HCT116 (cell line): Measurements from ENCODE around the gene GRK1. TPM values are rescaled to one million over a fixed set of nuclear protein-coding genes. Genes with fewer than 3 reads are reported as not detected.

Experiments
- ATAC-seq: fragments of 200-7000 bp; cut with Tn5 transposase; 2 replicates; pipeline ENCODE4 v1.9.1; 2020; ENCODE audit warnings: mild to moderate bottlenecking, moderate library complexity
- BruUV-seq: library from RNA; stranded (reverse); fragments of 400-500 nt; replicated peaks from 2 replicates; lab custom pipeline; 2021; lab: Mats Ljungman, UMichigan
- CTCF ChIA-PET: fragments of 300-600 bp; sonication (Branson Sonifier 250); formaldehyde crosslinking; loops from one replicate; lab custom pipeline; 2021; ENCODE audit warnings: antibody characterized with exemption; lab: Charles Lee
- POLR2A ChIA-PET: fragments of 300-600, 350-600 bp; sonication (Branson Sonifier 250); formaldehyde crosslinking; loops from one replicate; lab custom pipeline; 2021; ENCODE audit warnings: antibody characterized with exemption; lab: Charles Lee
- RAD21 ChIA-PET, 2 experiments: fragments of 300-600 bp; sonication (Branson Sonifier 250); formaldehyde crosslinking; loops; one replicate each; lab custom pipeline; 2023; ENCODE audit warnings: low total read pairs in 2 of 2; ENCODE audit not compliant: uncharacterized antibody in 2 of 2, unreplicated experiment in 2 of 2, low non-redundant PET in 1 of 2; lab: Charles Lee
- DNase-seq: peaks from one replicate; pipeline ENCODE4 v3.0.0-alpha.2; 2010; ENCODE audit warnings: low read depth, low spot score
- H2AFZ ChIP-seq: fragments of 200-600 bp; shearing (Covaris generic), sonication (generic); 2 replicates; pipeline ENCODE4 v1.6.1; 2017; ENCODE audit warnings: low read depth, mixed run types, mixed read lengths, antibody characterized with exemption, low read length; ENCODE audit not compliant: poor library complexity, severe bottlenecking
- H3K27ac ChIP-seq: 2 replicates; pipeline ENCODE4 v1.5.1; 2012; ENCODE audit warnings: low read depth, low read length
- H3K27me3 ChIP-seq: fragments of 200-600 bp; sonication (generic); 2 replicates; pipeline ENCODE4 v1.6.1; 2016; ENCODE audit warnings: mixed run types, low read length, mixed read lengths; ENCODE audit not compliant: insufficient read depth
- H3K36me3 ChIP-seq, 2 experiments: fragments of 200-500 bp in 1 of 2; fragments of 200-600 bp in 1 of 2; sonication (Bioruptor generic) in 1 of 2; sonication (generic) in 1 of 2; 2 replicates each; pipeline versions ENCODE4 v1.5.1 to v1.6.1; 2014 to 2016; ENCODE audit warnings: low read length in 2 of 2, inconsistent platforms in 1 of 2, mixed read lengths in 1 of 2, mixed run types in 1 of 2; ENCODE audit not compliant: insufficient read depth in 2 of 2, control insufficient read depth in 1 of 2
- H3K4me1 ChIP-seq, 2 experiments: fragments of 200-600 bp in 1 of 2; sonication (generic) in 1 of 2; 2 replicates each; pipeline versions ENCODE4 v1.5.1 to v1.6.1; 2012 to 2017; ENCODE audit warnings: low read length in 2 of 2, inconsistent platforms in 1 of 2, mild to moderate bottlenecking in 1 of 2, mixed read lengths in 1 of 2, mixed run types in 1 of 2, moderate library complexity in 1 of 2; ENCODE audit not compliant: insufficient read depth in 2 of 2, control insufficient read depth in 1 of 2
- H3K4me2 ChIP-seq: fragments of 200-600 bp; sonication (generic); 2 replicates; pipeline ENCODE4 v1.6.1; 2017; ENCODE audit warnings: mixed run types, low read length, mixed read lengths
- H3K4me3 ChIP-seq, 2 experiments: fragments of 200-600 bp in 1 of 2; sonication (generic) in 1 of 2; replicated peaks in 1 of 2; 2 replicates each; pipeline ENCODE4 v1.5.1; 2011 to 2016; ENCODE audit warnings: low read length in 2 of 2, control low read depth in 1 of 2, low read depth in 1 of 2, mild to moderate bottlenecking in 1 of 2, mixed read lengths in 1 of 2, mixed run types in 1 of 2
- H3K79me2 ChIP-seq: fragments of 200-600 bp; sonication (generic); 2 replicates; pipeline ENCODE4 v1.6.1; 2017; ENCODE audit warnings: mild to moderate bottlenecking, mixed run types, low read length, moderate library complexity, mixed read lengths; ENCODE audit not compliant: insufficient read depth
- H3K9ac ChIP-seq: fragments of 200-600 bp; sonication (generic); 2 replicates; pipeline ENCODE4 v1.6.1; 2016; ENCODE audit warnings: low read length, mixed read lengths
- H3K9me2 ChIP-seq: fragments of 200-600 bp; sonication (generic), shearing (Covaris generic); 2 replicates; pipeline ENCODE4 v1.6.1; 2017; ENCODE audit warnings: mixed run types, mild to moderate bottlenecking, moderate library complexity; ENCODE audit not compliant: insufficient read depth
- H3K9me3 ChIP-seq, 2 experiments: fragments of 200-500 bp in 1 of 2; fragments of 200-600 bp in 1 of 2; sonication (Bioruptor generic) in 1 of 2; sonication (generic) in 1 of 2; 2 replicates each; pipeline ENCODE4 v1.6.1; 2014 to 2017; ENCODE audit warnings: low read length in 2 of 2, mixed read lengths in 2 of 2, inconsistent platforms in 1 of 2, low read depth in 1 of 2, mild to moderate bottlenecking in 1 of 2, mixed run types in 1 of 2, moderate library complexity in 1 of 2; ENCODE audit not compliant: control insufficient read depth in 1 of 2, insufficient read depth in 1 of 2
- H4K20me1 ChIP-seq: fragments of 200-600 bp; sonication (generic), shearing (Covaris generic); 2 replicates; pipeline ENCODE4 v1.6.1; 2017; ENCODE audit warnings: mixed run types, mild to moderate bottlenecking, moderate library complexity; ENCODE audit not compliant: insufficient read depth
- CEBPB ChIP-seq: IDR thresholded peaks from 2 replicates; pipeline ENCODE4 v1.6.1; 2012; ENCODE audit warnings: low read depth
- EZH2 ChIP-seq: fragments of 200-600 bp; sonication (generic); IDR thresholded peaks from 2 replicates; pipeline ENCODE4 v1.6.1; 2017; ENCODE audit warnings: antibody characterized with exemption, mixed run types
- EZH2phosphoT487 ChIP-seq: fragments of 200-600 bp; IDR thresholded peaks from 2 replicates; pipeline ENCODE4 v1.6.1; 2018; ENCODE audit warnings: antibody characterized with exemption, borderline replicate concordance
- JUND ChIP-seq: IDR thresholded peaks from 2 replicates; pipeline ENCODE4 v1.6.1; 2012
- POLR2AphosphoS5 ChIP-seq: IDR thresholded peaks from 2 replicates; pipeline ENCODE4 v1.6.1; 2011; ENCODE audit warnings: mild to moderate bottlenecking, low read depth, low read length, moderate library complexity
- RAD21 ChIP-seq: IDR thresholded peaks from 2 replicates; pipeline ENCODE4 v1.6.1; 2012; ENCODE audit warnings: low read depth, mild to moderate bottlenecking
- SRF ChIP-seq: IDR thresholded peaks from 2 replicates; pipeline ENCODE4 v1.6.1; 2012; ENCODE audit warnings: low read depth
- TCF7L2 ChIP-seq: IDR thresholded peaks from 2 replicates; pipeline ENCODE4 v1.7.0; 2011; ENCODE audit warnings: borderline replicate concordance, inconsistent platforms; ENCODE audit not compliant: insufficient read depth, insufficient read length; ENCODE audit errors: extremely low read depth
- YY1 ChIP-seq: IDR thresholded peaks from 2 replicates; pipeline ENCODE4 v1.6.1; 2011; ENCODE audit warnings: low read length, low read depth, moderate library complexity, mild to moderate bottlenecking; ENCODE audit not compliant: insufficient replicate concordance; ENCODE audit errors: extremely low read depth
- ZFX ChIP-seq: fragments of 450-650 bp; IDR thresholded peaks from 2 replicates; pipeline ENCODE4 v1.6.1; 2017
- ZNF274 ChIP-seq: fragments of 200-500 bp; sonication (Bioruptor generic); IDR thresholded peaks from 2 replicates; pipeline ENCODE4 v1.6.1; 2014; ENCODE audit warnings: mild to moderate bottlenecking, low read depth, low read length, inconsistent platforms
- intact Hi-C: fragments of 100-400 bp; cut with micrococcal nuclease; formaldehyde crosslinking; loops from 2 replicates; pipeline ENCODE4 v1.10.0; 2022
- total RNA-seq: library from RNA; stranded (reverse); gene quantifications from one replicate; pipeline ENCODE4 v1.2.1, GENCODE V29; 2021; ENCODE audit not compliant: unreplicated experiment
- TF ChIP-seq, protein P1 (sequence below), 3 experiments: fragments of 200-600 bp in 1 of 3; sonication (generic) in 1 of 3; IDR thresholded peaks in 2 of 3; conservative IDR thresholded peaks in 1 of 3; 2 replicates each; pipeline ENCODE4 v1.5.1; 2012 to 2017; ENCODE audit warnings: low read depth in 2 of 3, low read length in 2 of 3, antibody characterized with exemption in 1 of 3, borderline replicate concordance in 1 of 3, control low read depth in 1 of 3, mild to moderate bottlenecking in 1 of 3, mixed read lengths in 1 of 3, mixed run types in 1 of 3, moderate library complexity in 1 of 3; ENCODE audit not compliant: insufficient read depth in 1 of 3
- TF ChIP-seq, protein P2 (sequence below): IDR thresholded peaks from 2 replicates; pipeline ENCODE4 v1.6.1; 2012; ENCODE audit warnings: low read depth

Gene GRK1
- total RNA-seq, 1 experiment from 2014 or later: not detected

GRCh38 chr13:113762538-113762937, 95.5 kb downstream of the GRK1 start:
- Histone ChIP-seq H3K4me1 (peaks cover 3 to 17% of the 10 kb centered on the region in 2 experiments), H4K20me1 (no peaks in the 10 kb centered on the region), H3K9me3 (no peaks in the 10 kb centered on the region), H3K79me2 (no peaks in the 10 kb centered on the region), H3K4me2 (no peak overlapping the region), H3K4me3 (no peak overlapping the region), H2AFZ (no peak overlapping the region), H3K9me2 (no peaks in the 10 kb centered on the region), H3K9ac (no peak overlapping the region), H3K27me3 (no peaks in the 10 kb centered on the region), H3K27ac (no peak overlapping the region), H3K36me3 (no peaks in the 10 kb centered on the region)
- TF ChIP-seq YY1 (no peak), EZH2phosphoT487 (no peak), ZNF274 (no peak), RAD21 (no peak)
- TF ChIP-seq, protein P1, sequence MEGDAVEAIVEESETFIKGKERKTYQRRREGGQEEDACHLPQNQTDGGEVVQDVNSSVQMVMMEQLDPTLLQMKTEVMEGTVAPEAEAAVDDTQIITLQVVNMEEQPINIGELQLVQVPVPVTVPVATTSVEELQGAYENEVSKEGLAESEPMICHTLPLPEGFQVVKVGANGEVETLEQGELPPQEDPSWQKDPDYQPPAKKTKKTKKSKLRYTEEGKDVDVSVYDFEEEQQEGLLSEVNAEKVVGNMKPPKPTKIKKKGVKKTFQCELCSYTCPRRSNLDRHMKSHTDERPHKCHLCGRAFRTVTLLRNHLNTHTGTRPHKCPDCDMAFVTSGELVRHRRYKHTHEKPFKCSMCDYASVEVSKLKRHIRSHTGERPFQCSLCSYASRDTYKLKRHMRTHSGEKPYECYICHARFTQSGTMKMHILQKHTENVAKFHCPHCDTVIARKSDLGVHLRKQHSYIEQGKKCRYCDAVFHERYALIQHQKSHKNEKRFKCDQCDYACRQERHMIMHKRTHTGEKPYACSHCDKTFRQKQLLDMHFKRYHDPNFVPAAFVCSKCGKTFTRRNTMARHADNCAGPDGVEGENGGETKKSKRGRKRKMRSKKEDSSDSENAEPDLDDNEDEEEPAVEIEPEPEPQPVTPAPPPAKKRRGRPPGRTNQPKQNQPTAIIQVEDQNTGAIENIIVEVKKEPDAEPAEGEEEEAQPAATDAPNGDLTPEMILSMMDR (IDR thresholded peaks at IDR 0.05 in 2 of 3, conservative IDR thresholded peaks at IDR 0.05 in 1 of 3; ENCODE audit: borderline replicate concordance in 1 of 3, insufficient read depth in 1 of 3, low read depth in 2 of 3, low read length in 2 of 3): no peak
- ATAC-seq (no peak), DNase-seq (no peak)
- ChIA-PET CTCF (no interaction called here), POLR2A (no interaction called here), RAD21 (no interaction called here)
- BruUV-seq: no TSS peak
- intact Hi-C loops: no loop called here

DNA sequence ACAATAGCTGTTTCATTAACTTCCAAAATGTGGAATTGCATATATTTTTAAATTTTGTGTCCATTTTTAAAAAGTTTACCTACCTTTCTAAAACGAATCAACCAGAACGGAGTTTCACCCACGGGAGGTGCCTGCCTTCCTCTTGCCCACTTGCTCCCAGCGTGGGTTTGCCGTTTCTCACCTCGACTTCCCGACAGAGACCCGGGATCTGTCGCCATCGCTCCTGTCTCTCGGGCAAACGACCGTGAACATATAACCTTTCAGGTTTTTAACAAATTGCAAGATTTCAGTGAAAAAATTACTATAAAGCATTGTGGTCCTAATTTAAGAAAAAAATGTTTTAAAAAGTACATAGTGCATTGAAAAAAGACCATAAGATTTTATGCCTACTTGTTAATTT, 96.2 kb downstream of the GRK1 start:
- no peaks in the 10 kb centered on the region for H4K20me1 ChIP-seq
- H3K27ac ChIP-seq: no peak overlapping the region
- no peaks in the 10 kb centered on the region for H3K79me2 ChIP-seq
- BruUV-seq: no TSS peak
- DNase-seq (no peak), ATAC-seq (no peak)
- H3K9ac ChIP-seq: no peak overlapping the region
- CTCF ChIA-PET: no interaction called here
- RAD21 ChIA-PET: no interaction called here
- no peak overlapping the region for H3K4me3 ChIP-seq
- H3K4me1 ChIP-seq: peaks cover 3 to 16% of the 10 kb centered on the region in 2 experiments
- no peaks in the 10 kb centered on the region for H3K27me3 ChIP-seq
- POLR2A ChIA-PET: no interaction called here
- intact Hi-C loops: no loop called here
- H2AFZ ChIP-seq: no peak overlapping the region
- H3K4me2 ChIP-seq: no peak overlapping the region
- H3K36me3 ChIP-seq: no peaks in the 10 kb centered on the region
- H3K9me3 ChIP-seq: no peaks in the 10 kb centered on the region
- no peaks in the 10 kb centered on the region for H3K9me2 ChIP-seq
- TF ChIP-seq RAD21: no peak
- TF ChIP-seq JUND: no peak
- no peak for TF ChIP-seq ZFX
- no peak for TF ChIP-seq TCF7L2
- no peak for TF ChIP-seq EZH2
- no peak for TF ChIP-seq POLR2AphosphoS5
- TF ChIP-seq, protein P2, sequence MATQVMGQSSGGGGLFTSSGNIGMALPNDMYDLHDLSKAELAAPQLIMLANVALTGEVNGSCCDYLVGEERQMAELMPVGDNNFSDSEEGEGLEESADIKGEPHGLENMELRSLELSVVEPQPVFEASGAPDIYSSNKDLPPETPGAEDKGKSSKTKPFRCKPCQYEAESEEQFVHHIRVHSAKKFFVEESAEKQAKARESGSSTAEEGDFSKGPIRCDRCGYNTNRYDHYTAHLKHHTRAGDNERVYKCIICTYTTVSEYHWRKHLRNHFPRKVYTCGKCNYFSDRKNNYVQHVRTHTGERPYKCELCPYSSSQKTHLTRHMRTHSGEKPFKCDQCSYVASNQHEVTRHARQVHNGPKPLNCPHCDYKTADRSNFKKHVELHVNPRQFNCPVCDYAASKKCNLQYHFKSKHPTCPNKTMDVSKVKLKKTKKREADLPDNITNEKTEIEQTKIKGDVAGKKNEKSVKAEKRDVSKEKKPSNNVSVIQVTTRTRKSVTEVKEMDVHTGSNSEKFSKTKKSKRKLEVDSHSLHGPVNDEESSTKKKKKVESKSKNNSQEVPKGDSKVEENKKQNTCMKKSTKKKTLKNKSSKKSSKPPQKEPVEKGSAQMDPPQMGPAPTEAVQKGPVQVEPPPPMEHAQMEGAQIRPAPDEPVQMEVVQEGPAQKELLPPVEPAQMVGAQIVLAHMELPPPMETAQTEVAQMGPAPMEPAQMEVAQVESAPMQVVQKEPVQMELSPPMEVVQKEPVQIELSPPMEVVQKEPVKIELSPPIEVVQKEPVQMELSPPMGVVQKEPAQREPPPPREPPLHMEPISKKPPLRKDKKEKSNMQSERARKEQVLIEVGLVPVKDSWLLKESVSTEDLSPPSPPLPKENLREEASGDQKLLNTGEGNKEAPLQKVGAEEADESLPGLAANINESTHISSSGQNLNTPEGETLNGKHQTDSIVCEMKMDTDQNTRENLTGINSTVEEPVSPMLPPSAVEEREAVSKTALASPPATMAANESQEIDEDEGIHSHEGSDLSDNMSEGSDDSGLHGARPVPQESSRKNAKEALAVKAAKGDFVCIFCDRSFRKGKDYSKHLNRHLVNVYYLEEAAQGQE: no peak
- TF ChIP-seq SRF: no peak
- TF ChIP-seq, protein P1 (IDR thresholded peaks at IDR 0.05 in 2 of 3, conservative IDR thresholded peaks at IDR 0.05 in 1 of 3; ENCODE audit: borderline replicate concordance in 1 of 3, insufficient read depth in 1 of 3, low read depth in 2 of 3, low read length in 2 of 3): no peak
- TF ChIP-seq CEBPB: no peak
